ENCODE measurements around the gene LGALS1.

GRCh38 chr22:37672206-37672919 lies 3.1 kb upstream of the LGALS1 start:
- TF ChIP-seq CTCF (IDR thresholded peaks at IDR 0.05) = no peak
- TF ChIP-seq POLR2A (IDR thresholded peaks at IDR 0.05) = no peak

Measured in right lobe of liver (tissue), 4 donors.